ENCODE measurements around the gene RSRC2. TPM values are rescaled to one million over a fixed set of nuclear protein-coding genes. Genes with fewer than 3 reads are reported as not detected.
"Not testable (repeated sequence)": the region's sequence is repeated elsewhere in the genome, so short reads cannot be mapped to it uniquely, and the experiment has no call there.

RSRC2 gene
- total RNA-seq, 1 donor from 2014 or later = 22.6 TPM

GRCh38 chr12:122473543-122474323, 53.0 kb downstream of the RSRC2 start:
- TF ChIP-seq, protein P1, sequence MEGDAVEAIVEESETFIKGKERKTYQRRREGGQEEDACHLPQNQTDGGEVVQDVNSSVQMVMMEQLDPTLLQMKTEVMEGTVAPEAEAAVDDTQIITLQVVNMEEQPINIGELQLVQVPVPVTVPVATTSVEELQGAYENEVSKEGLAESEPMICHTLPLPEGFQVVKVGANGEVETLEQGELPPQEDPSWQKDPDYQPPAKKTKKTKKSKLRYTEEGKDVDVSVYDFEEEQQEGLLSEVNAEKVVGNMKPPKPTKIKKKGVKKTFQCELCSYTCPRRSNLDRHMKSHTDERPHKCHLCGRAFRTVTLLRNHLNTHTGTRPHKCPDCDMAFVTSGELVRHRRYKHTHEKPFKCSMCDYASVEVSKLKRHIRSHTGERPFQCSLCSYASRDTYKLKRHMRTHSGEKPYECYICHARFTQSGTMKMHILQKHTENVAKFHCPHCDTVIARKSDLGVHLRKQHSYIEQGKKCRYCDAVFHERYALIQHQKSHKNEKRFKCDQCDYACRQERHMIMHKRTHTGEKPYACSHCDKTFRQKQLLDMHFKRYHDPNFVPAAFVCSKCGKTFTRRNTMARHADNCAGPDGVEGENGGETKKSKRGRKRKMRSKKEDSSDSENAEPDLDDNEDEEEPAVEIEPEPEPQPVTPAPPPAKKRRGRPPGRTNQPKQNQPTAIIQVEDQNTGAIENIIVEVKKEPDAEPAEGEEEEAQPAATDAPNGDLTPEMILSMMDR (IDR thresholded peaks at IDR 0.05; ENCODE audit: insufficient read depth, low read length, severe bottlenecking) = no peak
- H3K36me3 ChIP-seq (ENCODE audit: control insufficient read depth, insufficient read depth, low read length) = peaks cover 21% of the 10 kb centered on the region
- H3K27me3 ChIP-seq (ENCODE audit: control insufficient read depth, insufficient read depth, low read length) = no peaks in the 10 kb centered on the region
- H3K4me3 ChIP-seq (ENCODE audit: low read depth, low read length) = no peak overlapping the region
- no peak for FAIRE-seq
- DNase-seq (ENCODE audit: low read depth) = peak; percentile 53

DNA sequence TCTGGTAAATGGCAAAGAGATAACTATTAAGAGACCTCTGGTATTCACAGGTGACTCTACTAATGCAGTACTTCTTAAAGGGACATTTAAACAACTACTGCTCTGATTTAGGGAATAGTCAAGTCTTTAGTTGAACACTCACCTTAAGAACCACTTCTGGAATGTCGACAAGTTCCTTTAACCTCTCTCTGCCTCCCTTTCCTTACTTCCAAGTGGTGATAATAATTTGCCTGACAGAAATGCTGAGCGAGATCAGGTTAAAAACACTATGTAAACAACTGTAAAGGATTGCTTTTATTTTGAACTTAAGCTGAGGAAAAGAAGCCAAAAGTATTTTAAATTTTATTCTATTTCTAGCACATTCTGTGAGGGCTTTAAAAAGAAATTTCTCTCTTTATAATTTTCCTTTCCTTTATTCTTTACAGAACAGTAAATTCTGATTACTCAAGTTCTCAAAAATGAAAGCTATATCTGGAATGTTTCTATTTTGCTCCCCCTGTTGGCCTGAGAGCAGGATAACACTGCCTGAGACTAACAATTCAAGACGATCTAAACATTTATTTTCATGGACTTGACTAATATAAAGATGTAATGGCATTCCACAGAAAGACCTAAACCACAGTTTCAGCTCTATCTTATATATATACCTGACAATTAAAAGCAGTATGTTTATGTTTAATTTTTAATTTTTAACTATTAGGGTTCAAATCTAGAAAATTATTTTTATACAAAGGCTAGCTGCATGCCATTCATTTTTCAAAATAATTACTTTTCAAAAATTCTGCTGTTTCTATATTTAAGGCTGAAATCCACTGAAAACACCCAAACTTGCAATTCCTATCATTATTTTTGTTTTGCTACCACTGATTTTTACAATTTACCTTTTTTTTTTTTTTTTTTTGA, 55.2 kb downstream of the RSRC2 start:
- DNase-seq (ENCODE audit: low read depth) = peak; percentile 77
- Histone ChIP-seq H3K36me3 (ENCODE audit: control insufficient read depth, insufficient read depth, low read length) (peaks cover 13% of the 10 kb centered on the region), H3K27me3 (ENCODE audit: control insufficient read depth, insufficient read depth, low read length) (no peaks in the 10 kb centered on the region), H3K4me3 (ENCODE audit: low read depth, low read length) (no peak overlapping the region)
- TF ChIP-seq, protein P1 (IDR thresholded peaks at IDR 0.05; ENCODE audit: insufficient read depth, low read length, severe bottlenecking) = peak; percentile 35
- no peak for FAIRE-seq

- H3K4me3 ChIP-seq (ENCODE audit: low read depth, low read length); FAIRE-seq; DNase-seq (ENCODE audit: low read depth); H3K36me3 ChIP-seq (ENCODE audit: control insufficient read depth, insufficient read depth, low read length); H3K27me3 ChIP-seq (ENCODE audit: control insufficient read depth, insufficient read depth, low read length): not testable (repeated sequence)
Measured at GRCh38 chr12:122470576-122470975, 56.2 kb downstream of the RSRC2 start.

- not testable (repeated sequence) for H3K36me3 ChIP-seq (ENCODE audit: control insufficient read depth, insufficient read depth, low read length); DNase-seq (ENCODE audit: low read depth); H3K27me3 ChIP-seq (ENCODE audit: control insufficient read depth, insufficient read depth, low read length); H3K4me3 ChIP-seq (ENCODE audit: low read depth, low read length); FAIRE-seq
Measured at GRCh38 chr12:122469856-122470255, 56.9 kb downstream of the RSRC2 start.

DNA sequence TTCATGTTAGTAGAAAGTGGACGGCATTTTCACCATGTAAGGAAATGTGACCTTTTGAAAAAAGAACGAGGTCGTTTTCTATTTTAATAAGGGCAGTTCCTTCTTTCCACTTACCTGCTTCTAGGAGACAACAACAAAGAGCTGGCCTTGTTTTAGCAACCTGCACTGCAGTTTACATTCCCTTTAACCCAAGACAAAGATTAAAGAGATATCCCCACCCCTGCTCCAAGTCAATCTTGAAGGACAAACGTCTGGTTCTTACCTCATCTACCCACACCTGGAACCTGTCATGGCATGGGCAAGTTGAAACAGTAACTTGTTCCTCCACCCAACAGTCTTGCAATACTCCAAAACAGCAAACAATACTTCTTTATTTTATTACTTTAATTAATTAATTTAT, 58.8 kb downstream of the RSRC2 start:
- Histone ChIP-seq H3K27me3 (ENCODE audit: control insufficient read depth, insufficient read depth, low read length) (no peaks in the 10 kb centered on the region), H3K4me3 (ENCODE audit: low read depth, low read length) (no peak overlapping the region), H3K36me3 (ENCODE audit: control insufficient read depth, insufficient read depth, low read length) (no peaks in the 10 kb centered on the region)
- FAIRE-seq (no peak), DNase-seq (ENCODE audit: low read depth) (peak; percentile 99)
- TF ChIP-seq, protein P1 (IDR thresholded peaks at IDR 0.05; ENCODE audit: insufficient read depth, low read length, severe bottlenecking) = no peak

- H3K27me3 ChIP-seq (ENCODE audit: control insufficient read depth, insufficient read depth, low read length); H3K36me3 ChIP-seq (ENCODE audit: control insufficient read depth, insufficient read depth, low read length); H3K4me3 ChIP-seq (ENCODE audit: low read depth, low read length): not testable (repeated sequence)
- DNase-seq (ENCODE audit: low read depth) (peak; percentile 99), FAIRE-seq (peak; percentile 89)
Measured at GRCh38 chr12:122464317-122465042, 62.3 kb downstream of the RSRC2 start.

DNA sequence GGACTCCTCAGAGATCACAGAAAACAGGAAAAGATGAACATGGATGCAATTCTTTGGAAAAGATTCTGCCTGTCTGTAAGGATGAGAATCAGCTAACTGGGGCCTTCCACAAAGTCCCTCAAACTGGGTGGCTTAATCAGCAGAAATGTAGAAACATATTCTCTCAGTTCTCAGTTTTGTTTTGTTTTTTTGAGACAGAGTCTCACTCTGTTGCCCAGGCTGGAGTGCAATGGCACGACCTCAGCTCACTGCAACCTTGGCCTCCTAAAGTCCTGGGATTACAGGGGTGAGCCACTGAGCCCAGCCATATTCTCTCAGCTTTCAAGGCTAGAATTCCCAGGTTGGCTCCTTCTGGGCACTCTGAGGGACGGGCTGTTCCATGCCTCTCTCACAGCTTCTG, 66.1 kb downstream of the RSRC2 start:
- Histone ChIP-seq H3K36me3 (ENCODE audit: control insufficient read depth, insufficient read depth, low read length) (no peaks in the 10 kb centered on the region), H3K4me3 (ENCODE audit: low read depth, low read length) (no peak overlapping the region), H3K27me3 (ENCODE audit: control insufficient read depth, insufficient read depth, low read length) (no peaks in the 10 kb centered on the region)
- TF ChIP-seq, protein P1 (IDR thresholded peaks at IDR 0.05; ENCODE audit: insufficient read depth, low read length, severe bottlenecking) = no peak
- FAIRE-seq = no peak
- no peak for DNase-seq (ENCODE audit: low read depth)

All from bronchial epithelial cell (primary cell).